Measurements from ENCODE around the gene RAB14.
"Not testable (repeated sequence)": the region's sequence is repeated elsewhere in the genome, so short reads cannot be mapped to it uniquely, and the experiment has no call there.

Gene RAB14

GRCh38 chr9:121183666-121184423 is 17.8 kb downstream of the RAB14 start:
- Histone ChIP-seq H3K4me3 (no peak overlapping the region), H3K36me3 (ENCODE audit: insufficient read depth, low read length) (peaks cover 68% of the 10 kb centered on the region), H3K27ac (no peak overlapping the region), H3K9ac (ENCODE audit: insufficient read length) (no peak overlapping the region), H3K9me3 (ENCODE audit: low read depth, low read length) (no peaks in the 10 kb centered on the region)
- DNase-seq (ENCODE audit: low read depth, low spot score) = no peak
- TF ChIP-seq EZH2 (IDR thresholded peaks at IDR 0.05) = no peak
- TF ChIP-seq POLR2AphosphoS5 (IDR thresholded peaks at IDR 0.05; ENCODE audit: borderline replicate concordance, low read depth, low read length) = no peak
- no peak for TF ChIP-seq FOXP2 (optimal IDR thresholded peaks at IDR 0.05; ENCODE audit: control extremely low read depth, extremely low read length, insufficient read depth)

GRCh38 chr9:121182989-121183388 is 18.7 kb downstream of the RAB14 start:
- H3K27ac ChIP-seq = no peak overlapping the region
- no peak overlapping the region for H3K4me3 ChIP-seq
- no peaks in the 10 kb centered on the region for H3K9me3 ChIP-seq (ENCODE audit: low read depth, low read length)
- H3K9ac ChIP-seq (ENCODE audit: insufficient read length) = no peak overlapping the region
- peaks cover 76% of the 10 kb centered on the region for H3K36me3 ChIP-seq (ENCODE audit: insufficient read depth, low read length)
- DNase-seq (ENCODE audit: low read depth, low spot score) = no peak
- TF ChIP-seq FOXP2 (optimal IDR thresholded peaks at IDR 0.05; ENCODE audit: control extremely low read depth, extremely low read length, insufficient read depth) (no peak), EZH2 (IDR thresholded peaks at IDR 0.05) (no peak), POLR2AphosphoS5 (IDR thresholded peaks at IDR 0.05; ENCODE audit: borderline replicate concordance, low read depth, low read length) (no peak)

GRCh38 chr9:121182101-121182836 is 19.4 kb downstream of the RAB14 start:
- no peak for DNase-seq (ENCODE audit: low read depth, low spot score)
- H3K4me3 ChIP-seq = no peak overlapping the region
- no peak overlapping the region for H3K9ac ChIP-seq (ENCODE audit: insufficient read length)
- H3K36me3 ChIP-seq (ENCODE audit: insufficient read depth, low read length) = peaks cover 83% of the 10 kb centered on the region
- H3K27ac ChIP-seq = no peak overlapping the region
- H3K9me3 ChIP-seq (ENCODE audit: low read depth, low read length) = no peaks in the 10 kb centered on the region
- TF ChIP-seq FOXP2 (optimal IDR thresholded peaks at IDR 0.05; ENCODE audit: control extremely low read depth, extremely low read length, insufficient read depth) = no peak
- no peak for TF ChIP-seq EZH2 (IDR thresholded peaks at IDR 0.05)
- no peak for TF ChIP-seq POLR2AphosphoS5 (IDR thresholded peaks at IDR 0.05; ENCODE audit: borderline replicate concordance, low read depth, low read length)

- H3K4me3 ChIP-seq = no peak overlapping the region
- H3K27ac ChIP-seq = no peak overlapping the region
- H3K9me3 ChIP-seq (ENCODE audit: low read depth, low read length) = no peaks in the 10 kb centered on the region
- DNase-seq (ENCODE audit: low read depth, low spot score) = no peak
- H3K36me3 ChIP-seq (ENCODE audit: insufficient read depth, low read length) = peaks cover 84% of the 10 kb centered on the region
- TF ChIP-seq POLR2AphosphoS5 (IDR thresholded peaks at IDR 0.05; ENCODE audit: borderline replicate concordance, low read depth, low read length) = no peak
- TF ChIP-seq FOXP2 (optimal IDR thresholded peaks at IDR 0.05; ENCODE audit: control extremely low read depth, extremely low read length, insufficient read depth) = no peak
- H3K9ac ChIP-seq (ENCODE audit: insufficient read length) = no peak overlapping the region
Observed at GRCh38 chr9:121179930-121180681, 21.6 kb downstream of the RAB14 start.

GRCh38 chr9:121179373-121179721 is 22.3 kb downstream of the RAB14 start:
- H3K36me3 ChIP-seq (ENCODE audit: insufficient read depth, low read length) = peaks cover 82% of the 10 kb centered on the region
- DNase-seq (ENCODE audit: low read depth, low spot score); H3K27ac ChIP-seq; H3K4me3 ChIP-seq; H3K9me3 ChIP-seq (ENCODE audit: low read depth, low read length); H3K9ac ChIP-seq (ENCODE audit: insufficient read length): not testable (repeated sequence)

- no peak for DNase-seq (ENCODE audit: low read depth, low spot score)
- Histone ChIP-seq H3K36me3 (ENCODE audit: insufficient read depth, low read length) (peaks cover 81% of the 10 kb centered on the region), H3K27ac (no peak overlapping the region), H3K9me3 (ENCODE audit: low read depth, low read length) (no peaks in the 10 kb centered on the region), H3K4me3 (no peak overlapping the region), H3K9ac (ENCODE audit: insufficient read length) (no peak overlapping the region)
- no peak for TF ChIP-seq EZH2 (IDR thresholded peaks at IDR 0.05)
- no peak for TF ChIP-seq FOXP2 (optimal IDR thresholded peaks at IDR 0.05; ENCODE audit: control extremely low read depth, extremely low read length, insufficient read depth)
- no peak for TF ChIP-seq POLR2AphosphoS5 (IDR thresholded peaks at IDR 0.05; ENCODE audit: borderline replicate concordance, low read depth, low read length)
Observed at GRCh38 chr9:121178676-121179372, 22.8 kb downstream of the RAB14 start.

- Histone ChIP-seq H3K4me3 (no peak overlapping the region), H3K27ac (no peak overlapping the region), H3K36me3 (ENCODE audit: insufficient read depth, low read length) (peaks cover 85% of the 10 kb centered on the region), H3K9ac (ENCODE audit: insufficient read length) (no peak overlapping the region), H3K9me3 (ENCODE audit: low read depth, low read length) (no peaks in the 10 kb centered on the region)
- no peak for TF ChIP-seq EZH2 (IDR thresholded peaks at IDR 0.05)
- TF ChIP-seq POLR2AphosphoS5 (IDR thresholded peaks at IDR 0.05; ENCODE audit: borderline replicate concordance, low read depth, low read length) = no peak
- TF ChIP-seq FOXP2 (optimal IDR thresholded peaks at IDR 0.05; ENCODE audit: control extremely low read depth, extremely low read length, insufficient read depth) = no peak
- no peak for DNase-seq (ENCODE audit: low read depth, low spot score)
Observed at GRCh38 chr9:121173501-121173900, 28.2 kb downstream of the RAB14 start.
